Activated CD4-positive, CD25-positive, alpha-beta regulatory T cell treated with anti-CD3 and anti-CD28 coated beads, Interleukin-2, amount 50 U/mL, for 72 hours (primary cell): Measurements from ENCODE around the gene TEX264.
A peak's percentile ranks its signal among the peaks of the same experiment; 100 is the strongest.

ENCODE experiments used
- DNase-seq: peaks from one replicate; pipeline ENCODE4 v3.0.0; 2021

TEX264 gene

DNA sequence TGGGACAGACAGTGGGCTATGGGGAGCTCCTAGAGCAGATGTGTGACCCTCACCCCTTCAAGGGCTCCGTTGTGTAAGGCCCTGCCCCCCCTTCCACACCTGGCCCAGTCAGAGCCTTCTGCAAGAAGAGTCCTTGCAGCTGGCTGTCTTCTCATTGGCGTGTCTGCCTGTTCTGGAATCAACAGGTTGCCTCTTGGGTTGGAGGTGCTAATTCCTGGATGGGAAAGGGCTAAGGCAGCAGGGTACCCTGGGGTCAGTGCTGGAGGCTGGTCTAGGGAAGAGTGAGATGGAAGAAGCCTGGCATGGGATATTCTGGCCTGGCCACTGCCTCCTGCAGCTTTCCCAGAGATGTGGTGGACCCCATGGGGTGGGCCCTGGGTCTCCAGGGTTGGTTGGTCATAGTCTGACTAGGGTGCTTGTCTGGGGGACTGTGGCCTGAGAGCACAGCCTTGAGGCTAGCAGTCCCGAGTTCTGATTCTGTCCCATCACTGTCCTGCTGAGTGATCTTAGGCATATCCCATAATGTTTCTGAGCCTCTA lies 5.1 kb downstream of the TEX264 start:
- DNase-seq, result peak; percentile 19

DNA sequence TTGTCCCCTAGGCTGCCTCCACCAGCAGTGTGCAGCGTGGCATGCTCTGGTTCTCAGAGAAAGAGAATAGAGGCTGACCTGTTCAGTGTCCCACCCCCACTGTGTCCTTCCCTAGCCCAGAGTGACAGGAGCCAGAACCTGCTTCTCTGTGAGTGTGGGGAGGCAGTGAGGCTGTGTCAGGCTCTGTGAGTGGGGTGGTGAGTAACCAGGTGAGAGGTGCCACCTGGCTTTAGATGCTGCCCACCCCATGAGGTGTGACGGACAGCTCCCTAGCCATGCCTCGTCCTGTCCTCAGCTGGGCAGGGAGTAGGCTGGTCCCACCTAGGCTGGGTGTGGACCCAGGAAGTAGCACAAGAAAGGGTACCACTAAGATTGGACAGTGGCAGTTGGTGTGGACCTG lies 6.3 kb downstream of the TEX264 start:
- DNase-seq, result no peak

DNA sequence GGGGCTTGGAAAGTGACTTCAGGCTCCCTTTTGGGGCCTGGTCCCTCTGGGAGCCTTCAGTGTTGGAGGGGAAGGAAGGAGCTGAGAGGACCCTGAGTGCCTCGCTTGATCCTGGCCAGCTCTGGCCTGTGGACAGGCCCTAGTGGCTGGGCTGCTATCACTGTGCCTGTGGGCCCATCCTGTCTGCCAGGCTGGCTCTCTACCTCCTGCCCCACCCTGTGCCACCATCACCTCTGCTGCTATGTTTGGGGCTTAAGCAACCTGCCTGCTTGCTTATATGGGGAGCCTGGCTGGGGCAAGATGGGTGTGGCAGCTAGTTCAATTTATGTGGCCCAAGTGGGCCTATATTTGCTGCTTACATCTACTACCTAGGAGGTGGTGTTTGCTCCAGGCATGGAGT lies 7.1 kb downstream of the TEX264 start:
- DNase-seq, result no peak

DNA sequence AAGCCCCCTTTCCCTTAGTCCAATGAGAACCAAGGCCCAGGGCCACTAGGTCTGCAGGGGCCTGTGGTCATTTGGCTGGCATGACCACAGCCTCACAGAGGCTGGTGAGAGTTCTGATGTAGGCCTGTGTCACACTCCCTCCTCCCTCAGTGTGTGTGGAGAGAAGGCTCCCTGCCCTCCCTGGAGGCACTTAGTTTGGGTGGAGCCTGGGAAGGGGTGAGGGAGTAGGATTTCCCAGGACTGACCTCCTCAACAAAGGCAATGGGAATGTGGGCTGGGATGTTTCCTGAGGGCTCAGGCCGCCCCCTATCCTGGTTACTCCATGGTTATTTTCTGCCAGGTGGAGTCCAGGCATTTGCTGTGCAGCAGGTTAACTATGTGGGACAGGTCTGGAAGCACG lies 7.6 kb downstream of the TEX264 start:
- DNase-seq, result no peak

DNA sequence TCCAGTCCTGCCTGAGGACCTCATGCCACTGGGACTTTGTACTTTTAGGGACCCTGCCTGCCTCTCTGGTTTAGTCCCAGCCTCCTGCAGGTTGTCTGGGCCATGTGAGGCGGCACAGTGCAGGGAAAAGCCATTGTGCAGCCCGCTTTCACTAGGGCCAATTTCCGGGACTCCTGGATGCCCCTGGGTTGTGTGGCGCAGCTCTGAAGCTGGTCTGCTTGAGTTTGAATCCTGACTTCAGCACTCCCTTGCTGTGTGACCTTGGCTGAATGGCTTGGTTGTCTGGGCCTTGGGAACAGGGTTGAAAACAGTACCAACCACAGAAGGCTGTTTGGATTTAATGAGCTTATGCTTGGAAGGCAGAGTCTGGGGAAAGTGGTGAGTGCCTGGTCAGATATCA lies 8.3 kb downstream of the TEX264 start:
- no peak for DNase-seq

DNA sequence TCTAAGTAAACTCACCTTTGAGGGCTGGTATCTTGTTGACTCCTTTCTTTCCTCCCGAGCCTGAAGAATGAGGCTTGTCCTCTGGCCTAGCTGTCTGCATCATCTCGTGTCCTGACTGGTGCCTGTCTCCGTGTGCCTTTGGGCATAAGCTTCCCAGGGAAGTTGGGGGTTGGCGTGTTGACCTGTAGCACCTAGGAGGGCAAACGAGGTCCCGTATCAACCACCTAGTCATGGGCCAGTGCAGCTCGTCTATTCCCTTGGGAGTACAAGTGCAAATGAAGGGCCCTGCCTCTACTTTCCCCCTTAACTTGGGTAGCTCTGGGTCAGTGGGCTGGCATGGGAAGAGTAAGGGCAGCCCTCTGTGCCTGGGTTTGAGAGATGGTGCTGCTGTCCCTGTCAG lies 8.7 kb downstream of the TEX264 start:
- DNase-seq, result no peak

DNA sequence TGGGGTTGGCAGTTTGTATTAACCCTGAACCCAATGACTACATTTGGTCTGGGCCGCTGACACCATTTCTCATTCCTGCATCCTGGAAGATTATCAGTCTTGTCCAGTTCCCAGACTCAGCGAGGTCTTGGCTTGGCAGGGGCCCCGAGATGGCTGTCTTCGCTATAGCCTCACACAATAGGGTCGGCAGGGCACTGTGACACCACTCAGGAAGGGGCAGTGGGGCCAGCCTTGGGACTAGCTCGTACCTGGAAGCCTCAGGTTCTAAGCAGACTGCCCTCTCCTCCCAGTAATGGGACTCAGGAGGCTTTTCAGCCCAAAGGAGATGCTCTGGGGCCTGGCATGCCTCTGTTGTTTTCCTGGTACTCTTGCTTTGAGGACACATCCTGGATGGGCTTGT lies 9.1 kb downstream of the TEX264 start:
- DNase-seq, result no peak

DNA sequence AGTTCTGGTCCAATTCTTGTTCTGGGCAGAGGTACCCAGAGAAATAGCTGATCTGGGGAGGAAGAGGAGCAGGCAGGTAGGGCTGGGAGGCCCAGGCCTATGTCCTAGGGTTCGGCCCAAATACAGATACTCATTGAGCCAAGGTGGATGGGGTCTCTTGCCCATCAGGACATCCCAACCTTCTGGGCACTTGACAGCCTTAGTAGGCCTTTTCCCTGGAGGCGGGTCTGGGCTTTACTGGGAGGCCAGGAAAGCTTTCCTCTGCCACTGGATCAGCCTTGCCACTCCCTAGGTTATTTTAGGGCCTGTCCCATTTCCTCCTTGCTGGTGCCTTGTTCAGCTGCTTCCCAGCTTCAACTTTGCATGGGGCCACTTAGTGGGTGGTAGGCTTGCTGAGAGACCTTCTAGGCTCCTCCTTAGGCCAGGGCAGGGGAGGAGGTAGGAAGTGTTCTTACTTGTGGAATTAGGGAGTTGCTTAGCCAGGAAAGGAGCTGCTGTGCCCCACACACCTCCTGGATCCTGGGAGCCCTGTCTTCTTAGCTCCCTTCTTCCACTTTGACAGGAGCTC lies 9.7 kb downstream of the TEX264 start:
- DNase-seq, result no peak

DNA sequence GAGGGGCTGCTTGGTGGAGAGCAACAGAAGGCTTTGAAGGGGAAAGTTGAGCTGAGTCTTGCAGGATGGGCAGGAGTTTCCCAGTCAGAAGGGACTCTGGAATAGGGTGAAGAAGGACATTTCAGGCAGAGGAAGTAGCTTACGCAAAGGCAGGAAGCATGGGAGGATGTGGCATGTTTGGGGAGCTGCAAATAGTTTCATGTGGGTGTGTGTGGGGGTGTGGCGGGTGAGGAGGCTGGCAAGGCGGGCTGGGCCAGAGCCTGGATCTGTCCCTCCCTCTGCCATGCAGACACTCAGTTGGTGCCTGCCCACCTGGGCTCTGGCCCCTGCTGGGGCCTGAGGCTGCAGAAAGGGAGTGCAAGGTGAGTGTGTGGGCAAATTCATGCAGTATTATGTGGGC lies 10.4 kb downstream of the TEX264 start:
- no peak for DNase-seq

DNA sequence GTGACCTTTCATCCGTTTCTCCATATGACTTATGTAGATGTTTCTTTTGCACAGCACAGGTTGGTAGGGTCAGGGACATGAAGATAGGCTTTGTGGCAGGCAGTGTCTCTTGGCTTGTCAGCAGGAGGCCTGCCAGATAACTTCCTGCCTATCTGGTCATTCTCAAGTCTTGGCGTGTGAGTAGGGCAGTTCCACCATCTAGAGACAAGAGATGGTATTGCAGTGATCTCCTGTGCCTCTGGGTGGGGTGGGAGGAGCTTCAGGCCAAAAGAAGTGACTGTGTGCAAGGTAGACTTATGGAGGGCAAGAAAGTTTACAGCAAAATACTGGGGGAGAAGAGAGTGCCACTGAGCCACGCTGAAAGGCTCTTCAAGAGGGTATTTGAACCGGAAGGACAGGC lies 11.0 kb downstream of the TEX264 start:
- peak; percentile 68 for DNase-seq

DNA sequence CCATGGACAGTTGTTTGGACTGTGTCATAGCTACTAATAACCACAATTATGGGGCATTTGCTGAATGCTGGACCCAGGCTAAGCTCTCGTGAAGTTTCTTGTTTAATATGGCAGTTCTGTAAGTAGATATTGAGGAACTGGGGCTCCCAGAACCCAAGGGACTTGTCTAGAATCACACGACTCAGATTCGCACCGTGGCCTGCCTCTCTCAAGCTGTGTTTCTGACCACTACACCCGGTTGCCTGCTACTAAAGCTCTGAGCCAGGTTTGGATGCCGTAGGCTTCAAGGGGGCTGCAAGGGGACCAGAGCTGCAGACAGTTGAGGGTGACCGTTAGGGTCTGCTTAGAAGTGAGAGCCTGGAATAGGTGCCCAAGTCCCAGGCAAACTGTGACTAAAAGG lies 11.5 kb downstream of the TEX264 start:
- DNase-seq, result no peak

DNA sequence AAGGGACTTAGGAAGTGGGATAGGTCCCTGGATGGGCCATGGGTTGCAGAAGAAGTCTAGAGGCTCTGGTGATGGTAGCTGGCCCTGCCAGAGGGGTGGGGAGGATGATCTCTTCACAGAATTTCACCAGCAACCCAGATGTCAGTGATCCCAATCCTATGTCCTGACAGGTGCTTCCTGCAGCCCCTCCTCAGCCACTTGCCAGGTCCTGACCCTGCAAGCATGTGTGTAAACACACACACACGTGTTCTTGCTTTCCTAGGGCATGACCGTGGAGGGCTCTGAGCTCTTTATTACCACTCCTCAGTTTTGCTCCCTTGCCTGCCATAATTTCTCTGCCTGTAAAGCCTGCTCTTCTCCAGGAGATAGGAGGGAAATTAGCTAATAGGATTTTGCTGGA lies 12.5 kb downstream of the TEX264 start:
- no peak for DNase-seq

DNA sequence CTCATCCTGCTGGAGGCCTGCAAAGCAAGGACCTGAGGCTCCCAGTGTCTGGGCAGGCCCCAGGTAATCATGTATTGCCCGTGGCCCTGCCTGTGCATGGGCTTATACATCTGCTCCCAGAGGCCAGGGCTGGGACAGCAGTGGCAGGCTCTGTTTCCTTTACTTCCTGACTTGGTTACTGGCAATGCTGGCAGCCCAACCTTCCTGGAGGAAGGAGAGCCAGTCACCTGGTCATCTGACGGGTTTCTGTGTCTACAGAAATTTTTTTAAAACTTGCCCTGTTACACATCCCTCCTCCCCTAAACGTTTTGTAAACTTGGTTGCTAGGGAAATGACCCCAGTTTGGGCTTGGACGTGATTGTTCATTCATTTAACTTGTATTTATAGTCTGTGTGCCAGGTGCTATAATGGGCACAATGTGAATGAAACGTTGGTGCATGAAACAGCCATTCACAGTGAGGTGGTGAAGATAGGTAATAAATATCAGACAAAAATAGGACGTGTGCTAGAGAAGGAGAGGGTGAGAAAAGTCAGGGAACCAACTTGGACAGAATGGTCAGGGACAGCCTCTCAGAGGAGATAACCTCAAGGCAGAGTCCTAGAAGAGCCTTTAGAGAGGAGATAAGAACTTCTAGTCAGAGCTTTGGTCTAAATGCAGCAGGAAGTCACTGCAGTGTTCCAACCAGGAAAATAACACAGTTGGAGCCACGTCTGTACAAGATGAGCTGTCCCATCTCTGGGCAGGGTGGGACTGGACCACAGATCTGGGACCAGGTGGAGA lies 14.1 kb downstream of the TEX264 start:
- no peak for DNase-seq

DNA sequence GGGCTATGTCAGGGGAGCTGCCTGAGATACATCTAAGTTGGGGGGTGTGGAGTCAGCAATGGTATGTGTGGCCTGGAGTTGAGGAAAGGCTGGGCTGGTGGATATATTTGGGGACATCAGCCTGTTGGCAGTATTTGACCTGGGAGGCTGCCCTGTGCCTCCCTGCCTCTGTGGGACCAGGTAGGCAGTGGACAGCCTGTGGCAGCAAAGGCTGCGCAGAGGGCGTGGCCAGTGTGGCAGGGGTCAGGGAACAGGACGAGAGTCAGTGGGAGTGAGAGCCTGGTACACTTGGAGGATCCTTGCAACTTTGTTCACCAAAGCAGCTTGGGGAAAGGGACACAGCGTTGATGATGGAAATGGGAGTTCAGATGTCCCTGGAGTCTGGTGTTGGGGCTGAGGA lies 15.0 kb downstream of the TEX264 start:
- no peak for DNase-seq

DNA sequence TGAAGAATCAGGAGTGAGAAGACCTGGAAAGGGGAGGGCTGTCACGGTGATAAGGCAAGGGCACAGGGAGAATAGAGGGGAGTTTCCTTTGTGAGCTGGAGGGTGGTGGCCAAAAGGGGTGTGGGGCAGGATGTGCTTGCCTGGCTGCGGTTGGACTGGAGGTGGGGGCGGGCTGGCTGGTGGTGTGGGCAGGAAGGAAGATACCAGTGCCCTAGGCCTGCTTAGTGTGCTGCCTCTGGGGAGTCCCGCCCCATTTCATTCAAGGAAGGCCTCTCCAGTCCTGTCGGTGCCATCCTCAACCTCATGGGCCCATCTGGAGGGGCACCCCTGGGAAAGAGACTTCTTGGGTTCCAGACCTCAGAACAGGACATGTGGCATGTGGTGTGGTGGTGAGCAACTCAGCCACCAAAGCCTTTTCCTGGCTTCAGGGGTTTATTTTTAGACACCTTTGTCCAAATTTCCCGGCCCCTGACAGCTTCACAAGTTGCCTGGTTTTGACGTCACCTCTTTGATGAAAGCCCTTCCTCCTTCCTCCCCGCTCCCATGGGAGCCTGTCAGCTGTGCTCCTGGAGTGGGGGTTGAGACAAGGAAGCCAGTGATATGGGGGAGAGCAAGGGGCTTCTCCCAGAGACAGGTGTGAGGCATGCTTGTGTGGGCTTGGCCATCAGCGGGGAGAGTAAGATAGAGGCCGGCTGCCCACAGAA lies 15.6 kb downstream of the TEX264 start:
- DNase-seq, result peak; percentile 74

DNA sequence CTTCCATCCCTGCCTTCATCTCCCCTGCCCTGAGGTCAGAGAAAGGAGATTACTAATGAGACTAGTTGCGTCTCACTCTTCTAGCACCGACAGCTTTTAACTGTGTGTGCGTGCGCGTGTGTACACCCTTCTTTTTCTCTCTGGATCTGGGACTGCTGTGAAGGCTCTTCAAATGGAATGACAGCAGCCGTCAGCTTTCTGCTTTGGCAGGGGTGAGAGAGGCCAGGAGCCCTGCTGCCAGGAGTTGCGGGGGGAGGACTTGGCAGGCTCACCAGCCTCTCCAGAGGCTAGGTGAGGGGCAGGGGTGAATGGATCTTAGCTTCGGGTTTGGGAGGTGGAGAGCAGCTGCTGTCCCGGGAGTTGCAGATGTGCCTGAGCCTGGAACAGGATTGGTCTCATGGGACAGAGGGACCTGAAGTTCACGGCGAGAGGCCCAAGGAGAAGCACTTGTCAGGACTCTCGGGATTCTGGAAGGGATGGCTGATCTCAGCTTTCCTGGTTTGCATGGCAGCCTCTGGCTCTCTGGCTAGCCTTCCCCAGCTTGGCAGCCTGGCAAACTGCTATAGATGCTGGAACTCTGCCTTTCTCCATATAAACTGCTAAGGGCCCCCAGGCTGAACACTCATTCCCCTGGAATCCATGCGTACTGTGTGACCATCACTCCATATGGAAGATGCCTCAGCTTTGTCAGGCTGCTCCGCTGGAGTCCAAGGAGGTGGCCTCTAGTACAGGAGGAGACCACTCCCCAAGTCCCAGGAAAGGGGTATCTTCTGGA lies 16.6 kb downstream of the TEX264 start:
- no peak for DNase-seq

DNA sequence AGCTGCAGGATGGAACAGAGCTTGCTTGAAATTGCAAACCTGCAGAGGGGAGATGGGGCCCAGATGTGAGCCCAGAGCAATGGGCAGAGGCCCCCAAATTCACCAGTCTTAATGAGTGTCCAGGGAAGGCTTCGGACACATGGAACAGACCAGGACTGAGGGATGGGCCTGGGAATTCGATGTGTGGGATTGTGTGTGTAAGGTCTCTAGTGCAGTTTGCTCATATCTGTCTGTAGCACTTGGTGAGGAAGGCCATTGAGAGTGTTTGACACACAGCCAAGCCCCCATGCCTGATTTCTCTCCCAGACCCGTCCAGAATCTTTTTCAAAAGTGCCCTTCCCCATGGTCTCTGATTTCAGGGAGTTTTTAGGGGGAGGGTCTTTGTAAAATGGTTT lies 17.2 kb downstream of the TEX264 start:
- no peak for DNase-seq

DNA sequence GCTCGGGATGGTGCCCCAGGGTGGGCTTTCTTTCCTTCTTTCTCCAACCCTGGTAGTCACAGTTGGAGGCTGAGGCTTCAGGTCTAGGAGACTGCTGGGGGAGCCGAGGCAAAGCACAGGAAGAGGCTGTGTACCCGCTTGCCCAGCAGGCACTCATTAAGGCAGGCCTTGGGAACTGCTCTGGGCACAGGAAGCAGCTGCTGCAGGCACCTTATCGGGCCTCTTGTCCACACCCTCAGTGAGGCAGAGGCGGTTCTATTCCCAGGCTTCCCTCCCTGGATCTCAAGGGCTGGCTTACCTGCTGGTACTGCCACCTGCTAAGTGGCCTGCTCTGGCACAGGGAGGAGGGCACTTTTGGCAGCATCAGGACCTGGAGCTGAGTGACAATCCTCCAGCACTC lies 20.0 kb downstream of the TEX264 start:
- no peak for DNase-seq

DNA sequence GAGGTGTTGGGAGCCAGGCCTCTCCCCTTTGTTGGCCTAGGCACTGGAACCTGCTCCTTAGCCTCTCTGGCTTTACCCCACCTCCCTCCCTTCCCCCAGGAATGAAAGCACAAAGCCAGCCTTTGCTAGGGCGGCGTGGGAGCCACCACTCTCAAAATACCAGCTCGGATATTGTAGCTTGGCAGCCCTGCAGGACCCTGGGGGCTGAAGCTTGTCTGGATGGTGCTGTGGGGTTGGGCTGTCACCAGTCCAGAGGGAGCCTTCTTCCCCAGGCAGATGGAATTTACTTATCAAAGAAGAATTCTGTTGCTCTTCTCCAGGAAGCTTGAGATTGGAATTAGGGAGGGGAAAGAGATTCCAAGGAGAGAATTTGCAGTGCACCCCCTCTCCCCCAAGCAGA lies 20.9 kb downstream of the TEX264 start:
- no peak for DNase-seq

DNA sequence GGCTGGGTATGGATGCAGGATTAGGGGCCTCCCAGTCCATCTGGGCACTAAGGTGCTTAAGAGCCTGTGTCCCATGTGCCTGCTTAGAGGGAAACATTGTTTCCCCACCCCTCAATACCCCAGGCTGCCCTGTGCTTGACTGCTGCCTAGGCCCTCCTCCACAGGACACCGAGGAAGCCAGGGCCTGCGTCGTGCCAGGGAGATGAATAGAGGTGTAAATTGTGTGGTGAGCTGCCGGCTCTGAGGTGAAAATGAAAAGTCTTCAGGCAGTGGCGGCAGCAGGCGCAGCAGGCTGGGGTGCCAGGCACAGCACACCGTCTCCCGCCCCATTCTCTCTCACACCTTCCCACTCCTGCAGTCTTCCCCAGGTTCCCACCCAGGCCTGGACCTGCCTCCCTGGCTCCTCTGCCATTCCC lies 21.9 kb downstream of the TEX264 start:
- no peak for DNase-seq

DNA sequence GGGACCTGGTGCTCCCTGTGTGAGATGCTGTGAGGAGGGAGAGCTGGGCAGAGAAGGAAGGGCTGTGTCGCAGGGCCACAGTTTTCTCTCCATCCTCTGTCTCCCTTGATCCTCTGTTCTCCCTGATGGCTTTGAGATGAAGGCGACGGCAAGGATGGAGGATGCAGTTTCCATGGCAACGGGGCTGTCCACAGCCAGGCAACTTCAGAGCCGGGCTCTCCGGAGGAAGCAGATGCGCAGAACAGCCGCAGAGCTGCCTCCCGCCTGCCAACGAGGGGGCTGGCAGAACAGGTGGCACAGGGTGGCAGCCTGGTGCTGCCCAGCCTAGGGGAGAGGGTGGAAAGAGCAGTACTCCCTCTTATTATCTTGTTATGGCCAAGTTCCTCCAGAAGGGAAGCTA lies 25.9 kb downstream of the TEX264 start:
- no peak for DNase-seq

DNA sequence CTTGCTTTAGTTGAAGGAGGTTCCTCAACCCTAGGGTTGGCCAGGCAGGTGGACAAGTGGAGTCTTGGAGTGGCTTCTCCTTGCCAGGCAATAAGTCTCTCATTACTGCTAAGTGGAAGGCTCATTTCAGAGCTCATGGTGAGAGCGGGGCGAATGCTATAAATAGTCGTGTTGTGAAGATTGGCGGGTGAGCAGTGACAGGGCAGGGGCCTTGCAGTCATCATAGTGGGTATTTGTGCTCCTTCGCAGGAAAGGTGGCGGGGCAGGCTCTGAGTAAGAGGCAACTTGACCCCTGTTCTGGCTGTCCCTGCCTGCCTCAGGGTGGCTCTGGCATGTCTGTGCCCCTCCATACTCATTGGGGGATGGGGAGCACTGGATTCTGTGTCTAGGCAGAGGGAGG lies 27.2 kb downstream of the TEX264 start:
- DNase-seq, result no peak

DNA sequence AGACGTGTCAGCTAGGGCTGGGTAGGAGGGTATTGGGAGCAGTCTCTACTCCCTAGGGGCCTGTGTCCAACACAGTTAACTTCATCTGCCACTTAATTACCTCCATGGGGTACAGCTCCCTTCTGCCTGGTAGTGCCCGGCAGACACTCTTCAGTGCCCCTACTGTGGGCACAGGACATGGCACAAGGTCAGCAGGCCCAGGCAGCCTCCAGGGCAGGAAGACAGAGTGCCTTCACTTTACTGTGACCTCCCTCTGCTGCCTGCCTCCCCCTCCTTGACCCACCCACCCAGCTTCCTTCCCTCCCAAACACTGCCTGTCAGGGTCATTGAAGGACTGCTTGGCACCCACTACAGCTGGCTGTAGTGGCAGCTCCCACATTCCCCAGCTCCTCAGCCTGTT lies 29.4 kb downstream of the TEX264 start:
- no peak for DNase-seq
